SJCRH30 (cell line): ENCODE results near the gene KCNN3. TPM values are rescaled to one million over a fixed set of nuclear protein-coding genes. Genes with fewer than 3 reads are reported as not detected.

Experiments
- DNase-seq, 2 experiments: peaks; one replicate each; pipeline ENCODE4 v3.0.0-alpha.2; 2015 to 2020
- H3K27ac ChIP-seq: fragments of 250-450 bp; sonication (Bioruptor Pico); 2 replicates; pipeline ENCODE4 v1.5.1; 2020; ENCODE audit warnings: mild to moderate bottlenecking, moderate library complexity
- H3K27me3 ChIP-seq: fragments of 250-450 bp; sonication (Bioruptor Pico); 2 replicates; pipeline ENCODE4 v1.5.1; 2020; ENCODE audit warnings: mild to moderate bottlenecking, moderate library complexity
- H3K36me3 ChIP-seq: fragments of 250-450 bp; sonication (Bioruptor Pico); 2 replicates; pipeline ENCODE4 v1.5.1; 2020; ENCODE audit warnings: mild to moderate bottlenecking, moderate library complexity
- H3K4me1 ChIP-seq: fragments of 250-450 bp; sonication (Bioruptor Pico); 2 replicates; pipeline ENCODE4 v1.5.1; 2020; ENCODE audit warnings: mild to moderate bottlenecking, moderate library complexity
- H3K4me3 ChIP-seq: fragments of 250-450 bp; sonication (Bioruptor Pico); 2 replicates; pipeline ENCODE4 v1.5.1; 2020; ENCODE audit warnings: mild to moderate bottlenecking, moderate library complexity
- H3K9me3 ChIP-seq: fragments of 250-450 bp; sonication (Bioruptor Pico); replicated peaks from 2 replicates; pipeline ENCODE4 v1.5.1; 2020; ENCODE audit warnings: mild to moderate bottlenecking, moderate library complexity
- total RNA-seq: library from RNA; depleted of rRNA; stranded (reverse); fragments of >200 nt; shearing (Covaris generic); gene quantifications from 2 replicates; pipeline ENCODE4 v1.2.3, GENCODE V29; 2014

Gene KCNN3
- total RNA-seq, 1 experiment from 2014 or later: 29.3 TPM

DNA sequence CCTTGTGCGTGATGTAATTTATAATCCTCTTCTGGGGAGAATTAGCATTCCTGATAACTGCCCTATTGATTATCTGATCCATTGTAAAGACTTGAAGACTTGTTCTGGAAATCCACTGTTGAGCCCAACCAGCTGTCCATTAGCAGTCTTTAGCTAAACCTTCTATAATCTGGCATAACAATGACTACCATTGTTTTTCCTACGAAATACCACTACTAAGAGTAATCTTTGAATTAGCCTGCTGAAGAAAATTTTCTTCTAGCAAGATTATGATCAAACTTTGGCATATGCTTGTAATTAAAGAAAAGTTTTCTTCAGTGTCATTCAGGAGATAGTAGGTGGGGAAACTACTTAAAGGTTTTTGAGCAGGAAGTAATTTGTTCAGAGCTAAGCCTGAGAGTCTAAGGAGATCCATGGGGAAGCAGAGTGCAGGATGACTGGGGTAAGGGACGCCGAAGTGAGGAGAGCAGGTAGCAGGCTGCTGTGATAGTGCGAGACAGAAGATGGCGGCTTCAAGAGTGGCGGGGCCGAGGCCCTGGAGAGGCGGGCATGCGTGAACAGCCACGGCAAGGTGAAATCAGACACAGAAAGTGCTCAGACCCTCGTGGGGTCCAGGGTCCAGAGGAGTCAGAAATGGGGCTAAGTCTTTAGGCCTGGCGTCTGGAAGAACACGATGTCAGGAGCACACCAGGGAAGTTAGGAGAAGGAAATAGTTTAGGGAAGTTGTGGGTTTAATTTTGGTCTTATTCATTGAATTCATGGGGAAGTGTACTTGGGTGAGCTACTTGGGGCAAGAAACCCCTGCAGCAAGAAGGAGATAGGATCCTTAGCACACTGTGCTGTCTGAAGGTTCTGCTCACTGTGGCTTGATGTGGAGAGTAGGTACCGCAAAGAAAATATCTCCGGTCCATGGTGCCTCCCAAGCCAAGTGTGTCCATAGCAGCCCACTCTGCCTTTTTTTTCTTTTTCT, 149.5 kb downstream of the KCNN3 start:
- Histone ChIP-seq H3K27me3 (no peaks in the 10 kb centered on the region), H3K36me3 (peaks cover 19% of the 10 kb centered on the region), H3K4me1 (no peaks in the 10 kb centered on the region), H3K4me3 (no peak overlapping the region), H3K27ac (no peak overlapping the region), H3K9me3 (no peaks in the 10 kb centered on the region)
- DNase-seq: no peak

DNA sequence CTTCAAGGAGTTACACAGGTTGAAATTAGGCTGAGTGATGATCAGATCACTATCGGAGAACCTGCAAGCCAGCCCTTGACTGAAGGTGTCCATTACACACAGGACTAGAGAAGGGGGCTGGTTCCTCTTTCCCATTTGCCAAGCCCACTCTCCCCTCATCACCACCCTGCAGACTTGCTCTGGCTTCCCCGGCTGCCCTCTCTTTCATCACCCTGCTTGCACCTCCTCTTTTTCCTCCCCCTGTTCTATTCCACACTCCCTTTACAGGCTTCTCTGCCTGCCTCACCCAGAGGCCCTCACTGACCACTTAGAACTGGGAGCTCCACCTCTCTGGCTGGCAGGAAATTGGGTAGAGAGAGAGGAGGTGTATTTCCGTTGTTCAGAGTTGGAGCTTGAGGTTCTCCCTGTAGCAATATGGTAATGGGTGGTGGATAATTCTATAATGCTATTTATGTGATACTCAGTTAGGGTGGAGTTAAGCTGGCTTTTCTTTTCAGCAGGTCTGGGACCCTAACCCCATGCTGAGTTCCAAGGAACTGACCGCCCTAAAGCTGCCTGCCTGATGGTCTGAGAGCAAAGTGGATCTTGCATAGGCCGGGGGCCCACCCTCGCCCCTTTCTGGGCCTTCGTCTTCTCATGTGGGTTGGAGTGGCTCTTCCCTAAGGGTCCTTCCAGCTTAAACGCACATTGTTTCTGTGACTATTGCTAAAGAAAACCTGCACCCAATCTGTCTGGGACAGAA, 150.3 kb downstream of the KCNN3 start:
- Histone ChIP-seq H3K27me3 (no peaks in the 10 kb centered on the region), H3K9me3 (no peaks in the 10 kb centered on the region), H3K4me3 (no peak overlapping the region), H3K36me3 (peaks cover 16% of the 10 kb centered on the region), H3K27ac (no peak overlapping the region), H3K4me1 (no peaks in the 10 kb centered on the region)
- no peak for DNase-seq

DNA sequence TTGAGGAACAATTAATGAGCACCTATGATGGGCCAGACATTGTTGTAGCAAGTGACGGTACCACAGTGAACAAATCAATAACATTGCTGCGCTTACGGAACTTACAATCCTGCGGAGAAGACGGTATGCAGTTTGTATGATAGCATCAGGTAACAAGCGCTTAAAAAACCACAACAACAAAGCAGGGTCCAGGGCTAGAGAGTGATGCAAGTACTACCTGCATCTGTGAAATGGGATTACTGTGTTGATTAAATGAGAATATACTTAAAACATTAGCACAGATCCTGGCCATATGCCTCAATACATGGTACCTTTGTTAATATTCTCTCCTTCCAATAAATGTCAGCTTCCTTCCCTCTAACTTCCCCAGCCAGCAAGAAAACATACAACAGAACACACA, 151.5 kb downstream of the KCNN3 start:
- DNase-seq: no peak
- Histone ChIP-seq H3K4me1 (no peaks in the 10 kb centered on the region), H3K4me3 (no peak overlapping the region), H3K9me3 (no peaks in the 10 kb centered on the region), H3K27ac (no peak overlapping the region), H3K27me3 (no peaks in the 10 kb centered on the region), H3K36me3 (peaks cover 15% of the 10 kb centered on the region)

DNA sequence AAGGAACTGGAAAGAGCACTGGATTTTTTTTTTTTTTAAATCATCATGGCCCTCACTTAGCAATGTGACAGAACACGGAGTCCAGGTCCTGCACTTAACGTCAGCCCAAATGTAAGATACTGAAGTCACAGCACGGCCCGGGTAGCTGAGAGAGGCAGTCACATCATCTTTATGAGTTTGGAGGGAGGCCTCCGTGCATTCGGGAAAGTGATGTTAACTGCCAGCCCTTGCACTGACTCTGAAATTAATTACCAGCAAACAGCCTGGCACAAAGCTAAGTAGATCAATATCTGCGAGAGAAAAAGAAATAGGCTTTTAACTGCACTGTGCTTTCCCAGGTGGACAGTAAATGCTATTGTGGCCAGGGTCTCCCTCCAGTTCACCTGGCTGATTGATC, 152.6 kb downstream of the KCNN3 start:
- no peaks in the 10 kb centered on the region for H3K9me3 ChIP-seq
- DNase-seq: no peak
- H3K4me1 ChIP-seq: no peaks in the 10 kb centered on the region
- H3K4me3 ChIP-seq: no peak overlapping the region
- peaks cover 16% of the 10 kb centered on the region for H3K36me3 ChIP-seq
- no peaks in the 10 kb centered on the region for H3K27me3 ChIP-seq
- no peak overlapping the region for H3K27ac ChIP-seq

DNA sequence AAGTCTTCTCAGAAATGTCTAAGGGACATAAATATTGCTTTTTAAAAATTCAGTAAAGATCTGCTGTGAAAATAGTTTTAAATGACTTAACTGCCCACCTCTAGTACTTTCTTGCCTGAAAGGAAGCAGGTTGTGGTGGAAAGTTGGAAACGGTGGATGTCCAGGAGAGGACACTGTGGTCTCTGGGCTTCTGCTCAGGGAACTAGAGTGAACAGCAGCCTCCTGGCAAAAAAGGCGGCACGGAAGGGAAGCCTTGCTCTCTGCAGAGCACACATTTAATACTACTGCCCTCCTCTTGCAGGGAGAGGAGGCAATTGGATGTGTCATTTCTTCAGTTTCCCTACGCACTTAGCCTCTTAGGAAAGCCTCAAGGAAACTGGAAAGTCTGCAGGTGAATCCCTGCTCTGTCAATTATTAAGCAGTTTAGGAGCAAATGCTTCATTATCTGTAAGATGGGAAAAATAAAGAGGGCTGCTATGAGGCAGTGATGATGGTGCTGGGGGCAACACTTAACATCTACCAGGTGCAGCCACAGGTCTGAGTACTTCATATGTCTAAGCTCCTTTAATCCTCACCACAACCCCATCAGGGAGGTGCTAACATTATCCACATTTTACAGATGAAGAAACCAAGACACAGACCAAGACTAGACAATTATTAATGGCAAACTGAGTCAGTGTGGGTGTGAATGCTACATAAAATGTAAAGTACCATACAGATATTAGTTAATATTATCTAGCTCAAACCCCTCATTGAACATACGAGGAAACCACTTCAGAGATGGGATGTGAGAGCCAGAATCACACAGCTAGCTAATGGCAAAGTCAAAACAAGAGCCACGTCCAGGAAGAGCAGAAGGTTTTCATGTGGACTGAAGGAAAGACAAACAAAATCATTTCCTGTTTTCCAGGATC, 153.2 kb downstream of the KCNN3 start:
- no peak for DNase-seq
- no peaks in the 10 kb centered on the region for H3K9me3 ChIP-seq
- no peaks in the 10 kb centered on the region for H3K27me3 ChIP-seq
- no peaks in the 10 kb centered on the region for H3K4me1 ChIP-seq
- peaks cover 17% of the 10 kb centered on the region for H3K36me3 ChIP-seq
- no peak overlapping the region for H3K4me3 ChIP-seq
- H3K27ac ChIP-seq: no peak overlapping the region

DNA sequence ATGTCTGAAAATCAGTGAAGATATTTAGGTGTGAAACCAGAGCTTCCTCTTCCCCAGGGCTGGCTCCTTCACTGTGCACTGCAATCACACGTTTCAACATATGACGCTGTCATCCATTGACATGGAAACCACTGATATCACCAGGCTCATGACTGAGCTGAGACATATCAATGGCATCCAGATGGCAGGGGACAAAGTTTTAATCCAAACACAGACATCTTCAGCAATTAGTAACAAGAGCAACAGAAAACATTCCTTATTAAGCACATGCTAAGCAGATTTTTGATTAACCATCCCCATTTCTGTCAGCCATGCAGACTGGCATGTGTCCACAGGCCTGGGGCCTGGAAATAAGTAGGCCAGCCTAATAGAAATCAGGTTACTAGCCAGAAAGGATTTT, 154.1 kb downstream of the KCNN3 start:
- Histone ChIP-seq H3K27ac (no peak overlapping the region), H3K27me3 (no peaks in the 10 kb centered on the region), H3K4me3 (no peak overlapping the region), H3K36me3 (peaks cover 17% of the 10 kb centered on the region), H3K9me3 (no peaks in the 10 kb centered on the region), H3K4me1 (no peaks in the 10 kb centered on the region)
- DNase-seq: no peak

DNA sequence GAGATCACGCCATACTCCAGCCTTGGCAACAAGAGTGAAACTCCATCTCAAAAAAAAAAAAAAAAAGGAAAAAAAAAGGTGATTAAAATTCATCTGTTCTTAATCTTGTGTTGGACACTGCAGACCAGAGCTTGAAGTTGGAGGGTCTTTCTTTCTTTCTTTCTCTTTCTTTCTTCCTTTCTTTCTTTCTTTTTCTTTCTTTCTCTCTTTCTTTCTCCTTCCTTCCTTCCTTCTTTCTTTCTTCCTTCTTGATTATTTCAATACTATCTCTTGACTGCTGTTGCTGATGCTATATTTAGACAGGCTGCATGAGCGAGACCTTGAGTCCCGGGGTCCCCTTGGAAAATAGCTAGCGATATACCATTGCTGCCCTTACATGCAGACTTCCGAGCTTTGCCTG, 154.7 kb downstream of the KCNN3 start:
- H3K27ac ChIP-seq: no peak overlapping the region
- DNase-seq: no peak
- H3K36me3 ChIP-seq: peaks cover 17% of the 10 kb centered on the region
- H3K27me3 ChIP-seq: no peaks in the 10 kb centered on the region
- H3K4me3 ChIP-seq: no peak overlapping the region
- H3K9me3 ChIP-seq: no peaks in the 10 kb centered on the region
- H3K4me1 ChIP-seq: no peaks in the 10 kb centered on the region

DNA sequence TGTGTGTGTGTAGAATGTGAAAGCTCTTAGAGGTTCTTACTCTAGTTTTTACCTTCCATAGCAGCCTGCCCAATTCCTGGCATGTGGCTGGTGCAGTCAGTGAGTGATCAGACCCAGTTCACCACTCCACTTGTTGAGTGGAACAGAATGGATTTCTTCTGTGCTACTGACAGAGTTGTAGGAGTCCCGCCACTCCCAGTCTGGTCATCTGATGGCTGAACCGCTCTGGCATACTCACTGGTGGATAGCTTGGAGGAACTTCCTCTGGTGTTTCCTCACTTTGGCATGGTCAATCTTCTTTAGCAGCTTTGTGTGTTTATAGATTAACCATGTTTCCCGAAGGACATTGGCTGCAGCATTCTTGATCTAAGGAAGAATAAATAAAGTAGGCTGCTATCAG, 155.4 kb downstream of the KCNN3 start:
- no peaks in the 10 kb centered on the region for H3K4me1 ChIP-seq
- no peaks in the 10 kb centered on the region for H3K9me3 ChIP-seq
- no peak overlapping the region for H3K27ac ChIP-seq
- H3K36me3 ChIP-seq: peaks cover 17% of the 10 kb centered on the region
- H3K27me3 ChIP-seq: no peaks in the 10 kb centered on the region
- DNase-seq: peak in 1 of 2 experiments; percentile 39
- H3K4me3 ChIP-seq: no peak overlapping the region

DNA sequence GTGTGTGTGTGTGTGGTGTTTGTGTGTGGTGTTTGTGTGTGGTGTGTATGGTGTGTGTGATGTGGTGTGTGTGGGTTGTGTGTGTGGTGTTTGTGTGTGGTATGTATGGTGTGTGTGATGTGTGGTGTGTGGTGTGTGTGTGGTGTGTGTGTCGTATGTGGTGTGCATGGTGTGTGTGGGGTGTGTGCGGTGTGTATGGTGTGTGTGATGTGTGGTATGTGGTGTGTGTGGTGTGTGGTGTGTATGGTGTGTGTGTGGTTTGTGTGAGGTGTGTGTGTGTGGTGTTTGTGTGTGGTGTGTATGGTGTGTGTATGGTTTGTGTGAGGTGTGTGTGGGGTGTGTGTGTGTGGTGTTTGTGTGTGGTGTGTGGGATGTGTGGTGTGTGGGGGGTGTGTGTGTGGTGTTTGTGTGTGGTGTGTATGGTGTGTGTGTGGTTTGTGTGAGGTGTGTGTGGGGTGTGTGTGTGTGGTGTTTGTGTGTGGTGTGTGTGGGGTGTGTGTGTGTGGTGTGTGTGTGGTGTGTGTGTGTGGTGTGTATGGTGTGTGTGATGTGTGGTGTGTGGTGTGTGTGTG, 155.9 kb downstream of the KCNN3 start:
- DNase-seq: no peak
- Histone ChIP-seq H3K27ac (no peak overlapping the region), H3K4me1 (no peaks in the 10 kb centered on the region), H3K4me3 (no peak overlapping the region), H3K9me3 (no peaks in the 10 kb centered on the region), H3K27me3 (no peaks in the 10 kb centered on the region), H3K36me3 (peaks cover 17% of the 10 kb centered on the region)

DNA sequence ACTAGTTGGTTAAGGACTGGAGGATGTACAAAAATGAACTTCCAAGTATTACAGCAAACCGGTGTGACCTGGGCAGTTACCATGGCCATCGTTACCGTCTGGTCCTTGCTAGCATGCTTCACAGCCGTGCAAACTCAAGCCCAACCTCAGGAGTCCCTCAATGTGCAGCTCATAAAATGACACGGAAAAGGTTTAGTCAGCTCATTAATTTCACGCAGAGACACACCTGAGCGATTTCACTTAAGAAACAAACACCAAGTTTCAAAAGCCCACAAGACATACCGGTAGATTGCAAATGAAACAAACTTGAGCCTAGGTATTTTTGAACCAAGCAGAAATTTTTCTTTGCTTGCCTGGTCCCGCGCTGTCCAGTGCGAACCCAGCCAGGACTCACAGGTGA, 157.1 kb downstream of the KCNN3 start:
- Histone ChIP-seq H3K36me3 (peaks cover 17% of the 10 kb centered on the region), H3K9me3 (no peaks in the 10 kb centered on the region), H3K27ac (no peak overlapping the region), H3K4me1 (no peaks in the 10 kb centered on the region), H3K4me3 (no peak overlapping the region), H3K27me3 (no peaks in the 10 kb centered on the region)
- no peak for DNase-seq

DNA sequence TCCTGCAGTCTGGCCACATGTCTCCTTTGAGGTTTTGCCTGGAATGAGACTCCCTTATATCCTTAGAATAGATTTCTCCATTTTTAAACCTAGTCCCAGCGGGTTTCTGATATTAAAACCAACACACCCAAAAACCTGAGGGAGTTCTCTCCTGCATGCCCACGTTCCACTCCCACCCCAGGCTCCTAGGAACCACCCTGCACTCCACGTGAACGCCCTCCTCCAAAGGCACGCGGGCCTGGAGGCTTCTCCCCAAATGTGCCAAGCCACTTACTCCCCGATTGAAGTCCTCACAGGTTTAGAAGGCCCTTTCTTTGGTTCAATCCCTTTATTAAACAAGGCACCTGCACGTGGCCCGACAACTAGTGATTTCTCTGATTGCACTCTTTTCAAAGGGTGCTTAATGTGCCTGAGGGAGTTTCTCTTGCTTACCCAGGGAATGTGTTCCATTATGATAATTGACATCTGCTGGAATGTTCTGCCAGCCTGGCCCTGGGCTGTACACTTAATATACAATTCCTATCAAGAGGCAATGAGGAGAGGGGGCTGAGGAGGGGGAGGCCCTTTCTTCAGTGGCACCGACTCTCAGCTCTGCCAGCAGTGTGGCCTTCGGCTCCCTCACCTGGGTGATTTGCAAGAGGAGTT, 157.8 kb downstream of the KCNN3 start:
- Histone ChIP-seq H3K27ac (no peak overlapping the region), H3K27me3 (no peaks in the 10 kb centered on the region), H3K4me1 (no peaks in the 10 kb centered on the region), H3K36me3 (peaks cover 17% of the 10 kb centered on the region), H3K4me3 (no peak overlapping the region), H3K9me3 (no peaks in the 10 kb centered on the region)
- DNase-seq: no peak

DNA sequence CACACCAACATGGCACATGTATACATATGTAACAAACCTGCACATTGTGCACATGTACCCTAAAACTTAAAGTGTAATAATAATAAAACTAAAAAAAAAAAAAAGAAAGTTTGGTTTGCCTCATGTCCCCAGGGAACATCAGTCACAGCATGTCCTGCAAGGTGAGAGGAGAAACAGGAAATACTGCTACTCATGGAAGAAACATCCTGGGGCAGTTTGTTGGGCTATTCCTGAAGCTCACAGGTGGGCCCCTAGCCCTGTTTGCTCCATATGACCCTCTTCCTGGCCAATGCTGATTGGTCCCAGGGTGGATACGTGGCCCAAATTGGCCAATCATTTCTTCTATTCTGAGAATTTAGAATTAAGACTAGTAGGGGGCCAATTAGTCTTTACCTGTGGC, 158.7 kb downstream of the KCNN3 start:
- Histone ChIP-seq H3K27me3 (no peaks in the 10 kb centered on the region), H3K4me1 (no peaks in the 10 kb centered on the region), H3K9me3 (no peaks in the 10 kb centered on the region), H3K27ac (no peak overlapping the region), H3K4me3 (no peak overlapping the region), H3K36me3 (peaks cover 17% of the 10 kb centered on the region)
- no peak for DNase-seq

DNA sequence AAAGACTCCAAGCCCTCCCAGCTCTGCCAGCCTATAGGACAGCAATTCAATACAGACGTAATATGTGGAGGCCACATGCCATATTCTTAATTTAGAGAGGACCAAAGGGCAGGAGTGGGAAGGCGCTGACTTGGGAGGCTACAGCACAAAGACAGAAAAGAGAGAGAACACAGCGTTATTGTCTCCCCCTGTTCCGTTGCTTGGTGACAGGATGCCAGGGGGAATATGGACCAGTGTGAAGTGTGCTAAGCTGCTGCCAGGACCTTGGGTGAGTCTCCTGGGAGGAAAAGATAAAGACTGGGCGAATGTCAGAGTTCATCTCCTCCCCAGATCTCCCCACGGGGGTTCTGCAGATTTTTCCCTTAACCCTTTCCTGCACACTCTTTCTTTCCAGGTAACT, 160.0 kb downstream of the KCNN3 start:
- Histone ChIP-seq H3K27ac (no peak overlapping the region), H3K4me1 (peaks cover 3% of the 10 kb centered on the region; the same call in 1 of the 2 replicates), H3K4me3 (no peak overlapping the region), H3K27me3 (no peaks in the 10 kb centered on the region), H3K36me3 (peaks cover 17% of the 10 kb centered on the region), H3K9me3 (no peaks in the 10 kb centered on the region)
- no peak for DNase-seq

DNA sequence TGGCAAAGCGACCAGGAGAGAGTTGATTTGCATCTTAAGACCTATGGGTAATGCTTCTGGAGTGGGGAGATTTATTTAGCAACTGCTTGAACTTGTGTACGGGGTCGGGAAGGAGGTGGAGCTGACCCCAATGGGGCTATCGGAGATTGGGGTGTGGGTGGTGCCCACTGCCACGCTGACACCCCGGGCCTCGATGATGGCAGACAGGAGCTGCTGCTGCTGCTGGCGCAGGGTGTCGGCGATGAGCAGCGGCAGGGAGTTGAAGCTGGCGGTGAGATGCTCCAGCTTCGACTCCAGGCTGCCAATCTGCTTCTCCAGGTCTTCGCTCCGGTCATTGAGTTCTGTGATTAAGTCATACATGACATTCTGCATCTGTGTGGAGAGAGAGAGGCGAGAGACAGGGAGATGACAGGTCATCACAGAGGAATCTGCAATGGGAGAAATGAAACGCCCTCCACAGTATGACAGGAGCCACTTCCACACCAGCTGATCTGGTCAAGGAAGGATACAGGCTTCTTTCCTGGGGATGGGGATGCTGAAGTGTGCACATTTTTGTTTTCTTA, 162.1 kb downstream of the KCNN3 start:
- no peak for DNase-seq
- Histone ChIP-seq H3K4me3 (no peak overlapping the region), H3K27me3 (no peaks in the 10 kb centered on the region), H3K4me1 (peaks cover 3% of the 10 kb centered on the region; the same call in 1 of the 2 replicates), H3K36me3 (peaks cover 7% of the 10 kb centered on the region; the same call in 1 of the 2 replicates), H3K27ac (no peak overlapping the region), H3K9me3 (no peaks in the 10 kb centered on the region)
